SK-N-SH treated with all-trans-retinoic acid at 6 μM for 48 hours (cell line): ENCODE results near the gene TRAIP.

ENCODE experiments used
- ATAC-seq: fragments of 200-7000 bp; cut with Tn5 transposase; 3 replicates; pipeline ENCODE4 v1.9.1; 2020; ENCODE audit warnings: mild to moderate bottlenecking, moderate library complexity
- ARNTL ChIP-seq: fragments of 450-650 bp; formaldehyde crosslinking; IDR thresholded peaks from 2 replicates; pipeline ENCODE4 v1.5.0; 2020; ENCODE audit warnings: low read depth, mild to moderate bottlenecking, moderate library complexity, borderline replicate concordance
- BACH2 ChIP-seq: fragments of 250-450 bp; sonication (Bioruptor Pico); IDR thresholded peaks from 2 replicates; pipeline ENCODE4 v1.9.0; 2021; ENCODE audit warnings: mild to moderate bottlenecking, borderline replicate concordance
- CREB5 ChIP-seq: fragments of 250-450 bp; sonication (Bioruptor Pico); IDR thresholded peaks from 2 replicates; pipeline ENCODE4 v1.5.1; 2020; ENCODE audit warnings: low read depth, mild to moderate bottlenecking, moderate library complexity
- CSDC2 ChIP-seq: fragments of 250-450 bp; sonication (Bioruptor Pico); IDR thresholded peaks from 2 replicates; pipeline ENCODE4 v1.5.0; 2020; ENCODE audit warnings: mild to moderate bottlenecking, moderate library complexity
- GLIS3 ChIP-seq: fragments of 250-450 bp; sonication (Bioruptor Pico); IDR thresholded peaks from 2 replicates; pipeline ENCODE4 v1.5.0; 2020; ENCODE audit warnings: mild to moderate bottlenecking, moderate library complexity
- ISL1 ChIP-seq: fragments of 250-450 bp; sonication (Bioruptor Pico); IDR thresholded peaks from 2 replicates; pipeline ENCODE4 v2.1.2; 2022; ENCODE audit warnings: mild to moderate bottlenecking, moderate library complexity
- OSR1 ChIP-seq: fragments of 250-450 bp; sonication (Bioruptor Pico); IDR thresholded peaks from 2 replicates; pipeline ENCODE4 v1.8.0; 2022; ENCODE audit warnings: moderate library complexity, mild to moderate bottlenecking, inconsistent platforms
- PATZ1 ChIP-seq: fragments of 250-450 bp; sonication (Bioruptor Pico); IDR thresholded peaks from 2 replicates; pipeline ENCODE4 v1.8.0; 2020; ENCODE audit warnings: mild to moderate bottlenecking, moderate library complexity, borderline replicate concordance
- PPARA ChIP-seq: fragments of 250-450 bp; sonication (Bioruptor Pico); IDR thresholded peaks from 2 replicates; pipeline ENCODE4 v1.5.0; 2020; ENCODE audit warnings: mild to moderate bottlenecking, borderline replicate concordance
- RARB ChIP-seq: fragments of 250-450 bp; sonication (Bioruptor Pico); IDR thresholded peaks from 2 replicates; pipeline ENCODE4 v1.8.0; 2021; ENCODE audit warnings: mild to moderate bottlenecking, moderate library complexity
- SNAI2 ChIP-seq: fragments of 250-450 bp; sonication (Bioruptor Pico); IDR thresholded peaks from 2 replicates; pipeline ENCODE4 v1.5.0; 2020; ENCODE audit warnings: mild to moderate bottlenecking, moderate library complexity
- TCF4 ChIP-seq: fragments of 250-450 bp; sonication (Bioruptor Pico); IDR thresholded peaks from 2 replicates; pipeline ENCODE4 v1.8.0; 2021; ENCODE audit warnings: mild to moderate bottlenecking, moderate library complexity, borderline replicate concordance
- TOX ChIP-seq: fragments of 250-450 bp; sonication (Bioruptor Pico); IDR thresholded peaks from 2 replicates; pipeline ENCODE4 v1.8.0; 2021; ENCODE audit warnings: mild to moderate bottlenecking, moderate library complexity, borderline replicate concordance
- ZFP3 ChIP-seq: fragments of 250-450 bp; sonication (Bioruptor Pico); IDR thresholded peaks from 2 replicates; pipeline ENCODE4 v1.5.0; 2020; ENCODE audit warnings: mild to moderate bottlenecking, moderate library complexity
- ZFP30 ChIP-seq: fragments of 450-650 bp; formaldehyde crosslinking; IDR thresholded peaks from 2 replicates; pipeline ENCODE4 v1.5.0; 2022; ENCODE audit warnings: mild to moderate bottlenecking, moderate library complexity
- ZNF565 ChIP-seq: fragments of 450-650 bp; formaldehyde crosslinking; conservative IDR thresholded peaks from 2 replicates; pipeline ENCODE4 v1.5.0; 2020; ENCODE audit warnings: low read depth, mild to moderate bottlenecking, moderate library complexity
- ZNF70 ChIP-seq: fragments of 450-650 bp; formaldehyde crosslinking; IDR thresholded peaks from 2 replicates; pipeline ENCODE4 v1.5.0; 2020; ENCODE audit warnings: mild to moderate bottlenecking, moderate library complexity
- ZNF8 ChIP-seq: fragments of 450-650 bp; formaldehyde crosslinking; IDR thresholded peaks from 2 replicates; pipeline ENCODE4 v1.5.0; 2020; ENCODE audit warnings: mild to moderate bottlenecking, moderate library complexity
- TF ChIP-seq, protein P1 (sequence below): fragments of 250-450 bp; sonication (Bioruptor Pico); IDR thresholded peaks from 2 replicates; pipeline ENCODE4 v1.5.0; 2020; ENCODE audit warnings: mild to moderate bottlenecking, moderate library complexity
- TF ChIP-seq, protein P2 (sequence below): fragments of 250-450 bp; sonication (Bioruptor Pico); IDR thresholded peaks from 2 replicates; pipeline ENCODE4 v1.5.1; 2021; ENCODE audit warnings: mild to moderate bottlenecking, moderate library complexity
- TF ChIP-seq, protein P3 (sequence below): fragments of 250-450 bp; sonication (Bioruptor Pico); IDR thresholded peaks from 2 replicates; pipeline ENCODE4 v1.8.0; 2021; ENCODE audit warnings: low read depth, mild to moderate bottlenecking, moderate library complexity, borderline replicate concordance

The TRAIP gene

GRCh38 chr3:49805367-49805782 lies 51.0 kb downstream of the TRAIP start:
- peak; percentile 33 for ATAC-seq
- TF ChIP-seq TCF4 (CRISPR knock-in tag) (peak; percentile 52; the same call in 1 of the 2 replicates), ZFP30 (no peak), ZNF70 (CRISPR knock-in tag) (no peak), ZNF565 (CRISPR knock-in tag) (no peak)
- TF ChIP-seq, all 23 proteins: peak for 1

DNA sequence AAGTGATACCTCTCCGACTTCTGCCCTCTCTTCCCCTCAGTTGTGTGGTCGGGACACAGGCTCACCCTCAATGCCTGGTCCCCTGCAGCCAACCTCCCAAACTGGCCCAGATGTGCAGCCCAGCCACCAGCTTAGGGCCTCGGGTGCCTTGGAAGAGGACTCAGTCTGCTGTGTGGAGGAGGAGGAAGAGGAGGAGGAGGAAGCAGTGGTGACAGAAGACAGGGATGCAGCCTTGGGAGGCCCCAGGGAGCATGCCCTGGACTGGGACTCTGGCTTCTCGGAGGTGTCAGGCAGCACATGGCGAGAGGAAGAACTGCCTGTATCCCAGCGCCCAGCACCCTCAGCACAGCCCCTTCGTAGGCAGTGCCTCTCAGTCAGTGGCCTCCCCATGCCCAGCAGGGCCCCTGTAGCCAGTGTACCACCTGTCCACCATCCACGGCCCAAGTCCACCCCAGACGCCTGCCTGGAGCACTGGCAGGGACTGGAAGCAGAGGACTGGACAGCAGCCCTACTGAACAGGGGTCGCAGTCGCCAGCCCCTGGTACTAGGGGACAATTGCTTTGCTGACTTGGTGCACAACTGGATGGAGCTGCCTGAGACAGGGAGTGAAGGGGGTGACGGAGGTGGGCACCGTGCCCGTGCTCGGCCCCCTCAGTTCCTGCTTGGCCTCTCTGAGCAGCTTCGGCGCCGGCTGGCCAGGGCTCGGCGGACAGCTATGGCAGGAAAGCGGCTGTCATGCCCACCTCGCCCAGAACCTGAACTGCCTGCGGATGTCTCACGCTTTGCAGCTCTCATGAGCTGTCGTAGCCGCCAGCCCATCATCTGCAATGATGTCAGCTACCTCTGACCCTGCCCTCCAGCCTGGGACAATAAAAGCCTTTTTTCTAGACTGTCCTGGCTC lies 52.0 kb downstream of the TRAIP start:
- ATAC-seq = no peak
- TF ChIP-seq CREB5 (no peak), GLIS3 (CRISPR knock-in tag) (no peak), TCF4 (CRISPR knock-in tag) (no peak), ARNTL (no peak), ZFP30 (no peak), OSR1 (CRISPR knock-in tag) (no peak), ZFP3 (no peak), PATZ1 (no peak), BACH2 (no peak), CSDC2 (CRISPR knock-in tag) (no peak), ZNF8 (CRISPR knock-in tag) (no peak), SNAI2 (CRISPR knock-in tag) (no peak)
- TF ChIP-seq, protein P1, sequence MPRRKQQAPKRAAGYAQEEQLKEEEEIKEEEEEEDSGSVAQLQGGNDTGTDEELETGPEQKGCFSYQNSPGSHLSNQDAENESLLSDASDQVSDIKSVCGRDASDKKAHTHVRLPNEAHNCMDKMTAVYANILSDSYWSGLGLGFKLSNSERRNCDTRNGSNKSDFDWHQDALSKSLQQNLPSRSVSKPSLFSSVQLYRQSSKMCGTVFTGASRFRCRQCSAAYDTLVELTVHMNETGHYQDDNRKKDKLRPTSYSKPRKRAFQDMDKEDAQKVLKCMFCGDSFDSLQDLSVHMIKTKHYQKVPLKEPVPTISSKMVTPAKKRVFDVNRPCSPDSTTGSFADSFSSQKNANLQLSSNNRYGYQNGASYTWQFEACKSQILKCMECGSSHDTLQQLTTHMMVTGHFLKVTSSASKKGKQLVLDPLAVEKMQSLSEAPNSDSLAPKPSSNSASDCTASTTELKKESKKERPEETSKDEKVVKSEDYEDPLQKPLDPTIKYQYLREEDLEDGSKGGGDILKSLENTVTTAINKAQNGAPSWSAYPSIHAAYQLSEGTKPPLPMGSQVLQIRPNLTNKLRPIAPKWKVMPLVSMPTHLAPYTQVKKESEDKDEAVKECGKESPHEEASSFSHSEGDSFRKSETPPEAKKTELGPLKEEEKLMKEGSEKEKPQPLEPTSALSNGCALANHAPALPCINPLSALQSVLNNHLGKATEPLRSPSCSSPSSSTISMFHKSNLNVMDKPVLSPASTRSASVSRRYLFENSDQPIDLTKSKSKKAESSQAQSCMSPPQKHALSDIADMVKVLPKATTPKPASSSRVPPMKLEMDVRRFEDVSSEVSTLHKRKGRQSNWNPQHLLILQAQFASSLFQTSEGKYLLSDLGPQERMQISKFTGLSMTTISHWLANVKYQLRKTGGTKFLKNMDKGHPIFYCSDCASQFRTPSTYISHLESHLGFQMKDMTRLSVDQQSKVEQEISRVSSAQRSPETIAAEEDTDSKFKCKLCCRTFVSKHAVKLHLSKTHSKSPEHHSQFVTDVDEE (CRISPR knock-in tag) = no peak
- TF ChIP-seq, protein P2, sequence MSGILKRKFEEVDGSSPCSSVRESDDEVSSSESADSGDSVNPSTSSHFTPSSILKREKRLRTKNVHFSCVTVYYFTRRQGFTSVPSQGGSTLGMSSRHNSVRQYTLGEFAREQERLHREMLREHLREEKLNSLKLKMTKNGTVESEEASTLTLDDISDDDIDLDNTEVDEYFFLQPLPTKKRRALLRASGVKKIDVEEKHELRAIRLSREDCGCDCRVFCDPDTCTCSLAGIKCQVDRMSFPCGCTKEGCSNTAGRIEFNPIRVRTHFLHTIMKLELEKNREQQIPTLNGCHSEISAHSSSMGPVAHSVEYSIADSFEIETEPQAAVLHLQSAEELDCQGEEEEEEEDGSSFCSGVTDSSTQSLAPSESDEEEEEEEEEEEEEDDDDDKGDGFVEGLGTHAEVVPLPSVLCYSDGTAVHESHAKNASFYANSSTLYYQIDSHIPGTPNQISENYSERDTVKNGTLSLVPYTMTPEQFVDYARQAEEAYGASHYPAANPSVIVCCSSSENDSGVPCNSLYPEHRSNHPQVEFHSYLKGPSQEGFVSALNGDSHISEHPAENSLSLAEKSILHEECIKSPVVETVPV (CRISPR knock-in tag) = no peak

DNA sequence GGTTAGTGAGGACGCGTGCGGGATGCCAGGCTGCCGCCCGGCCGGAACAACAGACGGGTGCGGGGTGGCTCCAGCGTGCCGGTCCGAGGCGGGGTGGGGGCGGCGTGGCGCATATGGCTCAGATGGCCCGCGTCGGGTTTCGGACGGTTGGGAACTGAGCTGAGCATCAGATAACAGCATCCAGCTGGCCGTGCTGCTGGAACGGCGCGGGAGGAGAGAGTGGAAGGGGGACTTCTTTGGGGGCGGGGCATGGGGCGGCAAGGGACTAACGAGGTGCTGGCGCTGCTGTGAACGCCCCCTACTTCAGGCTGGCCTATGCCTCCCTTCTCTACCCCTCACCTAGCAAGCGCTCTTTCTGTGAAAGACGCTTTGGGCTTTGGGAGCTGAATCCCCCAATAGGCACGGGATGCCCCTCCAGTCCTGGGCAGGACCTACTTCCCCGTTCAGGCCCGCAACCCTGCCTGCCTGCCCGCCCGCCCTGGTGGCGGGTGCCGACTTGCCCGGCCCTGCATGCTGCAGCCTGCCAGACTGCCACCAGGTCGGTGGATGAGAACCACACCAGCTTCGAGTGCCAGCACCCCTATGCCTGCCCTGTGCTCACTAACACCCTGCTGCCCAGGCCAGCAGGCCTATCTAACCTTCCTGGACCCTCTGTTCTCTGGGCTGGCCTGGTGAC lies 52.8 kb downstream of the TRAIP start:
- ATAC-seq = peak; percentile 22
- no peak for TF ChIP-seq ZNF70 (CRISPR knock-in tag)
- no peak for TF ChIP-seq BACH2
- TF ChIP-seq, protein P1 (CRISPR knock-in tag) = no peak
- no peak for TF ChIP-seq PATZ1
- TF ChIP-seq, protein P3, sequence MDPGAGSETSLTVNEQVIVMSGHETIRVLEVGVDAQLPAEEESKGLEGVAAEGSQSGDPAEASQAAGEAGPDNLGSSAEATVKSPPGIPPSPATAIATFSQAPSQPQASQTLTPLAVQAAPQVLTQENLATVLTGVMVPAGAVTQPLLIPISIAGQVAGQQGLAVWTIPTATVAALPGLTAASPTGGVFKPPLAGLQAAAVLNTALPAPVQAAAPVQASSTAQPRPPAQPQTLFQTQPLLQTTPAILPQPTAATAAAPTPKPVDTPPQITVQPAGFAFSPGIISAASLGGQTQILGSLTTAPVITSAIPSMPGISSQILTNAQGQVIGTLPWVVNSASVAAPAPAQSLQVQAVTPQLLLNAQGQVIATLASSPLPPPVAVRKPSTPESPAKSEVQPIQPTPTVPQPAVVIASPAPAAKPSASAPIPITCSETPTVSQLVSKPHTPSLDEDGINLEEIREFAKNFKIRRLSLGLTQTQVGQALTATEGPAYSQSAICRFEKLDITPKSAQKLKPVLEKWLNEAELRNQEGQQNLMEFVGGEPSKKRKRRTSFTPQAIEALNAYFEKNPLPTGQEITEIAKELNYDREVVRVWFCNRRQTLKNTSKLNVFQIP (CRISPR knock-in tag) = no peak
- TF ChIP-seq SNAI2 (CRISPR knock-in tag) = no peak
- no peak for TF ChIP-seq ARNTL
- TF ChIP-seq CSDC2 (CRISPR knock-in tag) = no peak
- TF ChIP-seq TCF4 (CRISPR knock-in tag) = no peak
- TF ChIP-seq ZNF565 (CRISPR knock-in tag) = no peak
- TF ChIP-seq PPARA (CRISPR knock-in tag) = no peak
- TF ChIP-seq GLIS3 (CRISPR knock-in tag) = no peak
- no peak for TF ChIP-seq TOX
- TF ChIP-seq RARB (CRISPR knock-in tag) = no peak
- TF ChIP-seq ZFP3 = no peak
- no peak for TF ChIP-seq ZNF8 (CRISPR knock-in tag)
- no peak for TF ChIP-seq ISL1 (CRISPR knock-in tag)
